ENCODE measurements around the gene ZNF331.

ZNF331 gene

GRCh38 chr19:53577968-53578367, 40.0 kb downstream of the ZNF331 start:
- DNase-seq = no peak

GRCh38 chr19:53579518-53579917, 41.6 kb downstream of the ZNF331 start:
- DNase-seq = no peak

DNA sequence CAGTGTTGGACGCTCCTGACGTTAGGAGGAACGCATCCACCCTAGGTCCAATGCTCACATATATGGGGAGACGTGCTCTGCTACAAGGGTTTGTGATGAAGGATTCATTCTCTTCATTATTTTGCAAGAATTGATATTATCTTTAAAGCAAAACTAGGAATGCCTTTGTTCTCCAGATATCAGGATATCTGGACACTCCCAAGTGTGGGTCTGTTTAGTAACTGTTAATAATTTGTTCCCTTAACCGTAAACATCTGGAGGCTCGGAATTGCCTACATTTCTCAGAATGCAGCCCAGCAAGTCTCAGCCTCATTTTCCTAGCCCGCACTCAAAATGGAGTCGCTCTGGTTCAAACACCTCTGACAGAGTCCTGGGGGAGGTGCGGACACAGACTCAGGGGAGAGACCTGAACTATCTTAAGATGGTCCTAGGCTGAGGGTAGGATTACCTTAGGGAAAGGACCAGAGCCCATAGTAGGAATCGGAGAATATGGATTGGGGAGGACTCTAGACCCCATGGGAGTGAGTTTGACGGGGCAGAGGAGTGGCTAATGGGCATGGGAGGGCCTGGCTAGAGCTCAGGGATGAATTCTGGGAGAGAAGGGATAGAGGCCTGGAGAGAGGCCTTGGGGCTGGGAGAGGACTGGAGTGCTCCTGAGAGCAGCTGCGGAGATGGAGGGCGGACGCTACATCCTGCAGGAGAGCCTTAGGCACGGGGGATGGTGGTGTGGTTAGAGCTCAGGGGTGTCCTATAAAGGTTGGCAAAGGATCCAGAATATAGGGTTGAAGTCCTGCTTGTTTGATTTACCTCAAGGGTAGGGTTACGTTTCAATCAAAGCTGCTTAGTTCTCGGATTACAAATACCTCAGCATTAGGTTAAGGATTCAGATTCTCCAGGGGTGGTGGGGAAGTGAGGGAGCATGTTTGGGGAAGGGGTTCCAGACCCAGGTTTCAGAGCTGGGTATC, 43.2 kb downstream of the ZNF331 start:
- DNase-seq = no peak

GRCh38 chr19:53581871-53582279, 43.9 kb downstream of the ZNF331 start:
- DNase-seq = no peak

DNA sequence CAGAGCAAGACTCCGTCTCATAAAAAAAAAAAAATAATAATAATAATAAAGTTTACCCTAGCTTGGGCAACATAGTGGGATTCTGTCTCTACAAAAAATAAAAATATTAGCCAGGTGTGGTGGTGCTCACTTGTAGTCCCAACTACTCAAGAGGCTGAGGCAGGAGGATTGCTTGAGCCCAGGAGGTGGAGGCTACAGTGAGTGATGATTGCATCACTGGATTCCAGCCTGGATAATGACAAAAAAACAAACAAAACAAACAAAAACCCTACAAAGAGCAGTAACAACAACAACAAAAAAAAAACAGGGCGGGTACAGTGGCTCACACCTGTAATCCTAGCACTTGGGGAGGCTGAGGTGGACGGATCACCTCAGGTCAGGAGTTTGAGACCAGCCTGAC, 45.2 kb downstream of the ZNF331 start:
- DNase-seq = no peak

DNA sequence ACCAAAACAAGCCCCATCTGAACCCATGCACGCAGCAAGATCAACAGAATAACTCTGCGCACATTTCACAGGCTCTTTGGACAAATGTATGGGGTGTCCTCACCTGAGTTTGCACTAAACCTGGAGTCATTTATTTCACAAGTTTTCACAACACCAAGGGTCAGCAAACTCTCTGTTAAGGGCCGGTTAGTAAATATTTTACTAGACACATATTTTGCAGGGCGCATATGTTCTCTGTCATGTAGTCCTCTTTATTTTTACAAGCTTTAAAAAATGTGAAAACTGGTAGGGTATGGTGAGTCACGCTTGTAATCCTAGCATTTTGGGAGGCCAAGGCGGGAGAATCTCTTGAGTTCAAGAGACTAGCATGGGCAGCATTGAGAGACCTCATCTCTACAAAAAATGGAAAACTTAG, 48.3 kb downstream of the ZNF331 start:
- no peak for DNase-seq

- DNase-seq = no peak
These were observed 57.0 kb downstream of the ZNF331 start for GRCh38 chr19:53594811-53595509.

- DNase-seq = no peak
These were observed 57.5 kb downstream of the ZNF331 start for GRCh38 chr19:53595510-53595867.

DNA sequence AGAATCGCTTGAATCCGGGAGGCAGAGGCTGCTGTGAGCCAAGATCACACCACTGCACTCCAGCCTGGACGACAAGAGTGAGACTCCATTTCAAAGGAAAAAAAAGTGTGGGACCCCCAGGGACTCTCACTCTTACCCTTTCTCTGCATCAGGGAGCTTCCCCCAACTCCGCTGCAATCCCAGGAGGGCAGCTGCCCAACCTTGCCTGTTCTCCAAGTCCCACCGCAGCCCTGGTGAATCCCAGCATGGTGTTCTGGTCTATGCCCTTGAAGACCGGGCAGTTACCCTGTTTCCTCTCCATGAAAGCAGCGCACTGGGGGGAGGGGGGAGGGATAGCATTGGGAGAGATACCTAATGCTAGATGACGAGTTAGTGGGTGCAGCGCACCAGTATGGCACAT, 58.1 kb downstream of the ZNF331 start:
- DNase-seq = no peak

DNA sequence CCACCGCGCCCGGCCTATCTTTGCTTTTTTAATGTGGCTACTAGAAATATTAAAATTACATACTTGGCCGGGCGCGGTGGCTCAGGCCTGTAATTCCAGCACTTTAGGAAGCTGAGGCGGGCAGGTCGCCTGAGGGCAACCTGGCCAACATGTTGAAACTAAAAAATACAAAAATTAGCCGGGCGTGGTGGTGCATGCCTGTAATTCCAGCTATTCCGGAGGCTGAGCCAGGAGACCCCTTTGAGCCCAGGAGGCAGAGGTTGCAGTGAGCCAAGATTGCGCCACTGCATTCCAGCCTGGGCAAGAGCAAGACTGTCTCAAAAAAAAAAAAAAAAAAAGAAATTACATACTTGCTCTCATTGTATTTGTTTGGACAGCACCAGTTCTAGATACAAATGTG, 59.1 kb downstream of the ZNF331 start:
- DNase-seq = no peak

DNA sequence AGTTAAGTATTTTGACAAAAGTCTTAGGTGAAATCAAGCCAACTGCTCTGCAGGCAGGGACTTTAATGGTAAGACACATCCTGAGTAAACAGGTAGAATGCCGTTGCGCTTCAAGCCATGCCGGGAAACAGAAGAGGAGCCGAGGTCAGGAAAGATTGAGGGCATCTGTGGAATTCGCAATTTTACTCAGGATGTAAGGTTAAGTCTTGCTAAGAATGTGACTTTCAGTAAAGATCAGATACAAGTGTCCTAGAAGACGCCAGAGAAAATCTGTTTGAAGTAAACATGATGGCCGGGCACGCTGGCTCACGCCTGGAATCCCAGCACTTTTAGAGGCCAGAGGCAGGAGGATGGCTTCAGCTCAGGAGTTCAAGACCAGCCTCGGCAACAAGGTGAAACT, 60.4 kb downstream of the ZNF331 start:
- DNase-seq = no peak

DNA sequence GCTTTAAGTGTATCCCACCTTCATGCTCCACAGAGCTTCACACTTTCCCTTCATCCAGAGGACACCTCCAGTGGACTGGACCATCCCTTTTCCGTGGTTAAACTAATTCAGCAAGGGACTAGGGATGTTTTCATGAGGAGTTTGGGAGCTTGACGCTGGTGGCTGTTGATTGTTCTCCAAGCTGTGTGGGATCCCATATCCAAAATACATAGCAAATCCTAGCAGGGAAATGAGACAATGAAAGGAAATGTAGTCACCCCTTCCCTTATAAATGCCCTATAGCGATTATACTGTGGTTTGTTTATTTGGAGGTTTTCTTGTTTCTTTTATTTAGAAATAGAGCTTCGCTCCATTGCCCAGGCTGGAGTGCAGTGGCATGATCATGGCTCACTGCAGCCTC, 62.3 kb downstream of the ZNF331 start:
- no peak for DNase-seq

- DNase-seq = no peak
These were observed 68.1 kb downstream of the ZNF331 start for GRCh38 chr19:53606031-53606430.

- DNase-seq = no peak
These were observed 70.4 kb downstream of the ZNF331 start for GRCh38 chr19:53608381-53608780.

DNA sequence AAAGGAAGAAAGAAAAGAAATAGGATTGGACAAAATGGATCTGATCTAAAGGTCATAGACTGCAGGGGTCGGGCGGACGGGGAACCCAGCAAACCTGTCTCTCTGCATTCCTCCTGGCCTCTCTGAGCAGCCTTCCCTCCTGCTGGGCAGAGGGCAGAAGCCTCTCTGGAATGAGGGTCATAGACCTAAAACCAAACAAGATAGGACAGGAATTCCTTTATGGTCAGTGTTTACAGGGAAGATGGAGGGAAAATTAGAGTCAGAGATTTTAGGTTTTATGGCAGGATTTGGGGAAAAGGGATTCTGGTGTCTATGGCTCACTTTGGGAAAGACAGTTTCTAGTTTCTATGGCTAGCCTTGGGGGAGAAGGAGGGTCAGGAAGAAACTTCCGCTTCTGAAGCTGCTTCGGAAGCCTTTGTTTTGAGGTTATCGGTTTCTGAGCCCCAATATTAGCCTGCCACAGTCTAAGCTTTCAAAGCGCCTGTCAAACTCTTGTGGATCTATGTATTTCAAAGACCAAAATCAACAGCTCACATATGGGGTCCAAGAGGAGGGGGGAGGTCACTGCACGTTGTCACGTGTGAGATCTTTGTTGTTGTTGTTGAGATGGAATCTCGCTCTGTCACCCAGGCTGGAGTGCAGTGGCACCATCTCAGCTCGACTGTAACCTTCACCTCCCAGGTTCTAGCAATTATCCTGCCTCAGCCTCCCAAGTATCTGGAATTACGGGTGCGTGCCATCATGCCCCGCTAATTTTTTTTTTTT, 75.0 kb downstream of the ZNF331 start:
- DNase-seq = no peak

DNA sequence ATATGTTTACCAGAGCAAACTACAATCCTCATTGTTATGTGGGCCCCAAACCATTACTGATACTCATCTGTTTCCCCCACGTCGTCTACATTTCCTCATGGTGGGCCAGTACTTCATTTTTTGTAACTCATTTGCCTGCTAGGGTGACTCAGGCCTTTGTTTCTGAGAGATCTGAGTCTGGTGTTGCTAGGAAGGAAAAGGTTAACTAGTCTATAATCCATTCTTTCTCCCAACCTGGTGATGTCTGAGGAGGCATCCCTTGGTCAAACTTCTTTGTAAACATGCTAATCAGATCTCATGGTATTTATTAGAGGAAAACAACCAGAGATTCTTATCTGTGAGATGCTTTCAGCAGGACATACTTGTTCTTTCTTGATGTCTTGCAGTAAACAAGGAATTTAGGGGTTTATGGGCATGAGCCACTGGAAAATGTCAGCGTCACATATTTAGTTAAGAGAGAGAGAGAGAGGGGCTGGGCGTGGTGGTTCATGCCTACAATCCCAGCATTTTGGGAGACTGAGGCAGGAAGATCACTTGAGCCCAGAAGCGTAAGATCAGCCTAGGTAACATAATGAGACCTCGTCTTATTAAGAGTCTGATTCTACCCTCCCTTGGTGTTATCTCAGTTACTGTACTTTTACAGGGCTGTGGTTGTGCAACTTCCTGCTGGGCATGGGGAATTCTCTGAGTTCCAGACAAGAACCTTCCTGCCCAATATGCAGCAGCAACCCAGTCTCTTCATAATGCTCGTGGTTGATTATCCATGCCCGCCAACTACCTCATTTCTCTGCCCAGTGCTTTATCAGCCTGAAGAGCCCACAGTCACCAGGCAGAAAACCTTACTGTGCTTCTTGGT, 84.2 kb downstream of the ZNF331 start:
- no peak for DNase-seq

DNA sequence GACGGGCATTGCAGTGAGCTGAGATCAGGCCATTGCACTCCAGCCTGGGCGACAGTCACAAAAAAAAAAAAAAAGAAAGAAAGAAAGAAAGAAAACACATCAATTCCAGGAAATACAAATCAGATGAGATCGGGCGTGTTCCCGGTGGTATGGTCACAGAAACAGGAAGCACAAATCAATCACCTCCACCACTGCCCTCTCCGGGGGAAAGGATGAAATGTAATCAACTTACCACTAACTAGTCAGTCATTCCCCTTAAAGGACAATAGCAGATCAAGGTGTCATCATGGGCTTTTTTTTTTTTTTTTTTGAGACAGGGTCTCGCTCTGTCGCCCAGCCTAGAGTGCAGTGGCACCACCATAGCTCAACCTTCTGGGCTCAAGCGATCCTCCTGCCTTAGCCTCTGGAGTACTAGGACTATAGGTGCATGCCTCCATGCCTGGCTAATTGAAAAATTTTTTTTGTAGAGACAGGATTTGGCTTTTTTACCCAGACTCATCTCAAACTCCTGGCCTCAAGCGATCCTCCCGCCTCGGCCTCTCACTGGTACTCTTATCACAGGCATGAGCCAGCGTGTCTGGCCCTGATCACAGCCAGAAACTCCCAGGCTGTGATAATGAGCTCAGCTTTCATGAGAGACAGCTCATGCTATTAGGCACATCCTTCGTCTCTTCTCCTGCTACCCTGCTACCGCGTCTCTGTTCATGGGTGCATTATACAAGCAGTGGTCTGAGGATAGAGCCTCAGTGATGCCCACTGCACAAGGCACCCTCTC, 87.0 kb downstream of the ZNF331 start:
- no peak for DNase-seq

DNA sequence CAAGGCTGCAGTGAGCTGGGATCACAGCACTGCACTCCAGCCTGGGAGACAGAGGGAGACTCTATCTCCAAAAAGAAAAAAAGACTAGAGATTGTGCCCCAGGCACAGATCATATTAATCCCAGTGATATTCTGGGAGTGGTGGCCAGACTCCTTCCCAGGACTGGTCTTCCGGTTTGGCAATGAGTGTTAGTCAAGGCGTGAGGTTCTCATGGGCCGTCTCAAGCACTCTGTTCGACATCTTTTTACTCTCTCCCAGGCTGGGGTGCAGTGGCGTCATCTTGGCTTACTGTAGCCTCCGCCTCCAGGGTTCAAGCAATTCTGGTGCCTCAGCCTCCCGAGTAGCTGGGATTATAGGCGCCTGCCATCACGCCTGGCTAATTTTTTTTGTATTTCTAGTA, 88.5 kb downstream of the ZNF331 start:
- DNase-seq = no peak

GRCh38 chr19:53626976-53627375, 89.0 kb downstream of the ZNF331 start:
- no peak for DNase-seq

Data from COR-L47 (cell line).